A549 (cell line): ENCODE data around the gene OGFRL1. TPM values are rescaled to one million over a fixed set of nuclear protein-coding genes. Genes with fewer than 3 reads are reported as not detected.

Experiments
- ATAC-seq, 2 experiments: fragments of 200-7000 bp in 1 of 2; fragments of >200 bp in 1 of 2; cut with Nextera tagmentation in 1 of 2; cut with Tn5 transposase in 1 of 2; 3 replicates each; pipeline versions ENCODE4 v1.8.0 to v1.9.1; 2018 to 2020; ENCODE audit warnings: mild to moderate bottlenecking in 1 of 2, moderate library complexity in 1 of 2
- CTCF ChIA-PET: fragments of 300-600 bp; sonication (Branson Sonifier 250); formaldehyde crosslinking; extraction: SDS; loops from one replicate; lab custom pipeline; 2021; ENCODE audit warnings: antibody characterized with exemption, inconsistent platforms; lab: Yijun Ruan, JAX
- POLR2A ChIA-PET: fragments of 350-600 bp; formaldehyde crosslinking; extraction: SDS; loops from one replicate; lab custom pipeline; 2021; ENCODE audit warnings: antibody characterized with exemption, inconsistent platforms; lab: Yijun Ruan, JAX
- DNase-seq, 2 experiments: peaks; one replicate each; pipeline versions ENCODE4 v3.0.0 to v3.0.0-alpha.2; 2011 to 2016; ENCODE audit warnings: low read depth in 1 of 2, low spot score in 1 of 2
- FAIRE-seq: peaks from 2 replicates; lab custom pipeline; 2011; peaks lifted over from hg19 to GRCh38; lab: Jason Lieb, UNC
- H3K27ac ChIP-seq, 2 experiments: fragments of >200 bp; sonication (Bioruptor Twin); formaldehyde crosslinking; 3 replicates each; pipeline ENCODE4 v1.5.1; 2016 to 2017
- H3K4me1 ChIP-seq: fragments of >200 bp; sonication (Bioruptor Twin); formaldehyde crosslinking; 3 replicates; pipeline ENCODE4 v1.6.1; 2016
- H3K4me2 ChIP-seq: fragments of >200 bp; sonication (Bioruptor Twin); formaldehyde crosslinking; 3 replicates; pipeline ENCODE4 v1.6.1; 2016
- H3K4me3 ChIP-seq: fragments of >200 bp; sonication (Bioruptor Twin); formaldehyde crosslinking; 3 replicates; pipeline ENCODE4 v1.5.1; 2016
- H3K9me3 ChIP-seq: fragments of >200 bp; sonication (Bioruptor Twin); formaldehyde crosslinking; 3 replicates; pipeline ENCODE4 v1.6.1; 2016
- BHLHE40 ChIP-seq: IDR thresholded peaks from 2 replicates; pipeline ENCODE4 v1.6.1; 2012; ENCODE audit warnings: low read depth, low read length, inconsistent platforms
- CBX2 ChIP-seq: fragments of 200-600 bp; sonication (generic); IDR thresholded peaks from 2 replicates; pipeline ENCODE4 v1.6.1; 2016; ENCODE audit warnings: low read depth, mild to moderate bottlenecking, borderline replicate concordance
- CEBPB ChIP-seq, 2 experiments: fragments of >200 bp in 1 of 2; sonication (Bioruptor Twin) in 1 of 2; formaldehyde crosslinking in 1 of 2; IDR thresholded peaks; 2 replicates each; pipeline ENCODE4 v1.6.1; 2012 to 2016
- CHD2 ChIP-seq: fragments of 150-350 bp; IDR thresholded peaks from 2 replicates; pipeline ENCODE4 v1.6.1; 2014; ENCODE audit warnings: low read length; ENCODE audit not compliant: partially characterized antibody
- ELK1 ChIP-seq: fragments of 150-350 bp; IDR thresholded peaks from 2 replicates; pipeline ENCODE4 v1.6.1; 2014; ENCODE audit warnings: low read depth, mild to moderate bottlenecking, low read length
- ESRRA ChIP-seq: fragments of 150-350 bp; IDR thresholded peaks from 2 replicates; pipeline ENCODE4 v1.6.1; 2014; ENCODE audit warnings: mild to moderate bottlenecking, low read length, borderline replicate concordance
- HDAC2 ChIP-seq: fragments of 200-600 bp; sonication (generic); IDR thresholded peaks from 2 replicates; pipeline ENCODE4 v1.6.1; 2016
- HOXB5 ChIP-seq: fragments of 250-450 bp; sonication (Bioruptor Pico); IDR thresholded peaks from 2 replicates; pipeline ENCODE4 v1.5.0; 2020; ENCODE audit warnings: mild to moderate bottlenecking, moderate library complexity
- KDM5A ChIP-seq: fragments of 200-600 bp; sonication (generic); IDR thresholded peaks from 2 replicates; pipeline ENCODE4 v1.6.1; 2016; ENCODE audit warnings: antibody characterized with exemption, mild to moderate bottlenecking
- MAFK ChIP-seq: fragments of 450-650 bp; IDR thresholded peaks from 2 replicates; pipeline ENCODE4 v1.6.1; 2014; ENCODE audit not compliant: partially characterized antibody
- NR3C1 ChIP-seq: fragments of >200 bp; sonication (Bioruptor Twin); formaldehyde crosslinking; IDR thresholded peaks from 3 replicates; pipeline ENCODE4 v1.6.1; 2017
- POLR2A ChIP-seq: IDR thresholded peaks from 2 replicates; pipeline ENCODE4 v1.6.1; 2012; ENCODE audit warnings: mild to moderate bottlenecking, low read length
- RAD21 ChIP-seq, 2 experiments: fragments of >200 bp in 1 of 2; sonication (Bioruptor Twin) in 1 of 2; formaldehyde crosslinking in 1 of 2; IDR thresholded peaks in 1 of 2; conservative IDR thresholded peaks in 1 of 2; 2 replicates in 1 of 2; 3 replicates in 1 of 2; pipeline ENCODE4 v1.6.1; 2012 to 2018; ENCODE audit warnings: inconsistent platforms in 1 of 2
- RCOR1 ChIP-seq: fragments of 150-350 bp; IDR thresholded peaks from 2 replicates; pipeline ENCODE4 v1.6.1; 2014; ENCODE audit warnings: antibody characterized with exemption, low read length, low read depth
- REST ChIP-seq: fragments of 200-600 bp; sonication (generic); IDR thresholded peaks from 2 replicates; pipeline ENCODE4 v1.6.1; 2016; ENCODE audit warnings: antibody characterized with exemption, mild to moderate bottlenecking, moderate library complexity
- RFX5 ChIP-seq: fragments of 450-650 bp; IDR thresholded peaks from 2 replicates; pipeline ENCODE4 v1.7.1; 2014; ENCODE audit warnings: antibody characterized with exemption, mild to moderate bottlenecking, moderate library complexity
- SMC3 ChIP-seq: fragments of >200 bp; sonication (Bioruptor Twin); formaldehyde crosslinking; IDR thresholded peaks from 3 replicates; pipeline ENCODE4 v1.6.1; 2018; ENCODE audit warnings: inconsistent platforms
- USF2 ChIP-seq: fragments of 450-650 bp; IDR thresholded peaks from 2 replicates; pipeline ENCODE4 v1.6.1; 2014; ENCODE audit warnings: antibody characterized with exemption
- ZC3H11A ChIP-seq: fragments of 450-650 bp; IDR thresholded peaks from 2 replicates; pipeline ENCODE4 v1.6.1; 2014; ENCODE audit warnings: antibody characterized with exemption, mild to moderate bottlenecking
- ZNF302 ChIP-seq: fragments of 250-450 bp; sonication (Bioruptor Pico); IDR thresholded peaks from 2 replicates; pipeline ENCODE4 v1.9.0; 2021; ENCODE audit warnings: inconsistent platforms, mild to moderate bottlenecking, moderate library complexity
- ZSCAN20 ChIP-seq: fragments of 250-450 bp; sonication (Bioruptor Pico); IDR thresholded peaks from 2 replicates; pipeline ENCODE4 v1.8.0; 2022; ENCODE audit warnings: mild to moderate bottlenecking, moderate library complexity
- WGBS: methylation state at CpG from one replicate; pipeline ENCODE4 v1.1.6; 2017; ENCODE audit errors: missing lambda C conversion rate; 5-methylcytosine and 5-hydroxymethylcytosine counted together
- polyA plus RNA-seq, 4 experiments: library from polyadenylated mRNA; depleted of rRNA in 3 of 4; stranded (reverse); fragments of >200 nt; fragmentation: RNase III in 1 of 4; extraction: RNeasy Plus Mini Kit Qiagen cat#74134 plus additional on column Dnase treatment in 1 of 4; gene quantifications; 2 replicates in 3 of 4; 3 replicates in 1 of 4; pipeline ENCODE4 v1.2.3, GENCODE V29; 2011 to 2017
- TF ChIP-seq, protein P1 (sequence below): fragments of >200 bp; sonication (Bioruptor Twin); formaldehyde crosslinking; IDR thresholded peaks from 3 replicates; pipeline ENCODE4 v1.5.1; 2016
- TF ChIP-seq, protein P2 (sequence below): IDR thresholded peaks from 2 replicates; pipeline ENCODE4 v1.6.1; 2012
- TF ChIP-seq, protein P3 (sequence below): IDR thresholded peaks from 2 replicates; pipeline ENCODE4 v1.6.1; 2012; ENCODE audit warnings: low read depth, borderline replicate concordance

OGFRL1 gene
- polyA plus RNA-seq, 2 of the 4 experiments (the other 2 are of a cell fraction): 8.0 to 15.2 TPM

GRCh38 chr6:71349395-71349794, 60.8 kb downstream of the OGFRL1 start:
- Histone ChIP-seq H3K27ac (no peak overlapping the region), H3K4me2 (no peak overlapping the region), H3K4me1 (no peaks in the 10 kb centered on the region), H3K9me3 (no peaks in the 10 kb centered on the region), H3K4me3 (no peak overlapping the region)
- ChIA-PET CTCF (no interaction called here), POLR2A (no interaction called here)
- 31% methylated on average over 3 of the region's 3 CpGs for WGBS
- ATAC-seq (no peak), DNase-seq (peak in 1 of 2 experiments; percentile 26), FAIRE-seq (no peak)
- TF ChIP-seq USF2: no peak
- TF ChIP-seq, protein P1, sequence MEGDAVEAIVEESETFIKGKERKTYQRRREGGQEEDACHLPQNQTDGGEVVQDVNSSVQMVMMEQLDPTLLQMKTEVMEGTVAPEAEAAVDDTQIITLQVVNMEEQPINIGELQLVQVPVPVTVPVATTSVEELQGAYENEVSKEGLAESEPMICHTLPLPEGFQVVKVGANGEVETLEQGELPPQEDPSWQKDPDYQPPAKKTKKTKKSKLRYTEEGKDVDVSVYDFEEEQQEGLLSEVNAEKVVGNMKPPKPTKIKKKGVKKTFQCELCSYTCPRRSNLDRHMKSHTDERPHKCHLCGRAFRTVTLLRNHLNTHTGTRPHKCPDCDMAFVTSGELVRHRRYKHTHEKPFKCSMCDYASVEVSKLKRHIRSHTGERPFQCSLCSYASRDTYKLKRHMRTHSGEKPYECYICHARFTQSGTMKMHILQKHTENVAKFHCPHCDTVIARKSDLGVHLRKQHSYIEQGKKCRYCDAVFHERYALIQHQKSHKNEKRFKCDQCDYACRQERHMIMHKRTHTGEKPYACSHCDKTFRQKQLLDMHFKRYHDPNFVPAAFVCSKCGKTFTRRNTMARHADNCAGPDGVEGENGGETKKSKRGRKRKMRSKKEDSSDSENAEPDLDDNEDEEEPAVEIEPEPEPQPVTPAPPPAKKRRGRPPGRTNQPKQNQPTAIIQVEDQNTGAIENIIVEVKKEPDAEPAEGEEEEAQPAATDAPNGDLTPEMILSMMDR: peak; percentile 54
- no peak for TF ChIP-seq ZC3H11A
- no peak for TF ChIP-seq ZNF302 (CRISPR knock-in tag)
- TF ChIP-seq CEBPB (IDR thresholded peaks at IDR 0.05): no peak
- TF ChIP-seq, protein P2, sequence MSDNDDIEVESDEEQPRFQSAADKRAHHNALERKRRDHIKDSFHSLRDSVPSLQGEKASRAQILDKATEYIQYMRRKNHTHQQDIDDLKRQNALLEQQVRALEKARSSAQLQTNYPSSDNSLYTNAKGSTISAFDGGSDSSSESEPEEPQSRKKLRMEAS: no peak
- TF ChIP-seq HDAC2: no peak
- no peak for TF ChIP-seq POLR2A
- TF ChIP-seq ZSCAN20 (CRISPR knock-in tag): no peak
- no peak for TF ChIP-seq ELK1
- TF ChIP-seq KDM5A: no peak
- TF ChIP-seq REST: no peak
- TF ChIP-seq BHLHE40: no peak
- TF ChIP-seq, protein P3, sequence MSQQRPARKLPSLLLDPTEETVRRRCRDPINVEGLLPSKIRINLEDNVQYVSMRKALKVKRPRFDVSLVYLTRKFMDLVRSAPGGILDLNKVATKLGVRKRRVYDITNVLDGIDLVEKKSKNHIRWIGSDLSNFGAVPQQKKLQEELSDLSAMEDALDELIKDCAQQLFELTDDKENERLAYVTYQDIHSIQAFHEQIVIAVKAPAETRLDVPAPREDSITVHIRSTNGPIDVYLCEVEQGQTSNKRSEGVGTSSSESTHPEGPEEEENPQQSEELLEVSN: no peak
- TF ChIP-seq SMC3: peak; percentile 75
- TF ChIP-seq RAD21 (conservative IDR thresholded peaks at IDR 0.05 in 1 of 2, IDR thresholded peaks at IDR 0.05 in 1 of 2): peak; percentile 57 to 69
- TF ChIP-seq RFX5: no peak
- TF ChIP-seq NR3C1: no peak

GRCh38 chr6:71349976-71350615, 61.5 kb downstream of the OGFRL1 start:
- Histone ChIP-seq H3K9me3 (no peaks in the 10 kb centered on the region), H3K4me3 (no peak overlapping the region), H3K27ac (no peak overlapping the region), H3K4me2 (no peak overlapping the region), H3K4me1 (no peaks in the 10 kb centered on the region)
- FAIRE-seq (no peak), DNase-seq (no peak), ATAC-seq (no peak)
- CTCF ChIA-PET: interaction anchor here (1.0 to 2.5 kb wide), 4 partner anchors 15 to 160 kb away, joined by 3 to 21 read pairs (median 4); no protein-coding TSS in a partner anchor
- TF ChIP-seq CHD2: no peak
- TF ChIP-seq ESRRA: no peak
- no peak for TF ChIP-seq RCOR1
- TF ChIP-seq MAFK: no peak
- TF ChIP-seq HOXB5: no peak
- TF ChIP-seq CBX2: no peak
- 92% methylated on average over 5 of the region's 5 CpGs for WGBS
- POLR2A ChIA-PET: no interaction called here
